SKM-1 treated with dmso at 0.1 percent for 144 hours (cell line): ENCODE measurements around the gene HDAC2.
A peak's percentile ranks its signal among the peaks of the same experiment; 100 is the strongest.
"Not testable (repeated sequence)": the region's sequence is repeated elsewhere in the genome, so short reads cannot be mapped to it uniquely, and the experiment has no call there.

ENCODE experiments used
- DNase-seq: peaks from one replicate; lab custom pipeline; 2025; ENCODE audit not compliant: unreplicated experiment; lab: John Stamatoyannopoulos, UW

The HDAC2 gene

DNA sequence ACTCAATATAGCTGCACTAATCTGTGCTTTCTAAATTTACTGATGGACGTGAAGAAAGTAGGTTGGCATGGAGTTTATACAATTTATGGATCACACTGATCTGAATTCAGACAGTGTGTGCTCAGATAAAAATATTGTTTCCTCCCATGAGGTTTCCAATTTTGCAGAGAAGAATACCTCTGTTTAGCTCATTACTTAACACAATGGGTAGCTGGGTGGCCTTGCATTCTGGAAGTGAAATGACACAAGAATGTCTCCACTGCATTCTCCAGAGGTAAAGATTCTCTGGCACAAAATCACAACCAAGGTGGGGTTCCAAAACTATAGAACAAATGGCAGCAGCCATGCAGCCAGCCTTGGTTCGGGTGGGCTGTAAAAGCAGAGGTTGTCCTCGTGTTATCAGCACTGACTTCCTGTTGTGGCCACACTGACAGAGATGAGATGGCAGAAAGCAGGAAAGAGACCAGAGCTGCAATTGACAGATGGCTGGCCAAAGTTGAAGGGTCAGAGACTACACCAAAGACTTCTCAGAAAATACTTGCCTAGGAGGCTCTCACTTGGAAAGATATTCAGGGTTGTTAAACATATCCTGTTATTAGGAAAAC, 50.2 kb downstream of the HDAC2 start:
- DNase-seq, result no peak

DNA sequence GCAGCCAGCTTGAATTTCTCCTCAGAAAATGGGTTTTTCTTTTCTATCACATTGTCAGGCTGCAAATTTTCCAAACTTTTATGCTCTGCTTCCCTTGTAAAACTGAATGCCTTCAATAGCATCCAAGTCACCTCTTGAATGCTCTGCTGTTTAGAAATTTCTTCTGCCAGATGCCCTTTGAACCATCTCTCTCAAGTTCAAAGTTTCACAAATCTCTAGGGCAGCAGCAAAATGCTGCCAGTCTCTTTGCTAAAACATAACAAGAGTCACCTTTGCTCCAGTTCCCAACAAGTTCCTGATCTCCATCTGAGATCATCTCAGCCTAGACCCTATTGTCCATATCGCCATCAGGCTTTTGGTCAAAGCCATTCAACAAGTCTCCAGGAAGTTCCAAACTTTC, 60.7 kb downstream of the HDAC2 start:
- not testable (repeated sequence) for DNase-seq

DNA sequence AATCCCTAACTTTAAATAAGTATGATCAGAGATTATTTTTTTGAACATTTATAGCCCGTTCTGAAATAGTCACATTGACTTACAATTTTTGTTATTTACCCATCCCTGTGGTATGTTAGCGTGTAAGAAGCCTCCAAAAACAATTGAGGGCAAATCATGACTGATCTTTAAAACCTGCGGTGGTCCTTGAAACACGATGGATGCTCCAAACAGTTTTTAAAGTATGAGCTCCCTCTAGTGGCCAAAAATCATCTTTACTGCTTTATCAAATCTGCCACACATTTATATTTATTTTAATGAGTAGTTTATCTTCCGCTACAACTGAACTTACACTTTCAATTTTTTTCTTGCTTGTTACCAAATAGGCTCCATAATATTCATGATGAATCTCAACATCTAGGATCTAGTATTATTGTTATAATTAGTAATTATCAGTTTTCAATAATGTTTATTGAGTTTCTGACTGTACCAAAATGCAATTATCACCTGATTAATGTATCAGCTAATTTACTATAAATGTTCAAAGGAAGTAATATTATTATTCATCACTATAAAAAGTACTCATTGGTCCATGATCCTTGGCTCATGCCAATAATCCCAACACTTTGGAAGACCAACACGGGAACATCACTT, 61.6 kb downstream of the HDAC2 start:
- DNase-seq, result peak; percentile 41

DNA sequence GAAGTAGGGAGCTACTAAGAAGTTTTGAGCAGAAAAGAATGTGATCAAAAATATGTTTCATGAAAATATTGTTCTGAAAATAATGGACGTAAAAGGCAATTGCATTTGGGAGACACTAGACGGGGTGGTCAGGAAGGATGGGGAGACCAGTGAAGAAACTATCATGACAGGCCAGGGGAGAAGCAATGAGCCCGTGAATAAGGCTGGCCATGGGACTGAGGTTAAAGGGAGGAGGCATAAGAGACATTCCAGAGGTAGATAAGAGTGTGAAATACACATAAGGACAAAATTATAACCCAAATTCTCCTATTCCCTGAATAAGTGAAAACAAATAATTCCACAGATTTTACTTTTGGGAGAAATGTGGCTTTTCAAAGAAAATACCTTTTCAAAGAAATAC, 62.1 kb downstream of the HDAC2 start:
- no peak for DNase-seq

DNA sequence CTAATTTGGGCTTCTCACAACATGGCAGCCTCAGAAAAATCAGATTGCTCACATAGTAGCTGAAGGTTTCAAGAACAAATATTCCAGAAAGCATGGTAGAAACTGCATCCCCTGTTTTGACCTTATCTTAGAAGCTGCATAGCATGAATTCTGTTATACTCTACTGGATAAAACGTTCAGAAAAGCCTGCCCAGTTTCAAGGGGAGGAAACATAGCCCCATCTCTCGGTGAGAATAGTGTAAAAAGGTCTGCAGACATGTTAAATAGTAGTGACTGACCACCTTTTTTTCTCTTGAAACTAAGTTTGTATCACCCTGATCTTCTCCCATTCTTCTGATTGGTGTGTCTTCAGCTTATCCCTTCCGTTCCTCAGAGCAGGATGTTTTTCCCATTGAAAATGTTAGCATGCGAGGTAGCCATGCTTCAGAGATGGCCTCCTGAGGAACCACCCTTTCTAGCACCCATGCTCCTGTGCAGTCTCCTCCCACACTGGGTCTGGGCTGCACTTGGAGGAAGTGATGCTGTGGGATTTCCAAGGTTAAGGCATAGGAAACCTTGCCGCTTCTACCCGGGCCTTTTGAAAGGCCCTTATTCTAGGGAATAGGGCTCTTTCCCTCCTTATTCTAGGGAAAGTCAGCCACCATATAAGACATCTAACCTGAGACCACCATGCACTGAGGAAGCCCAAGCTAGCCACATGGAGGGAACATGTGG, 63.7 kb downstream of the HDAC2 start:
- no peak for DNase-seq

DNA sequence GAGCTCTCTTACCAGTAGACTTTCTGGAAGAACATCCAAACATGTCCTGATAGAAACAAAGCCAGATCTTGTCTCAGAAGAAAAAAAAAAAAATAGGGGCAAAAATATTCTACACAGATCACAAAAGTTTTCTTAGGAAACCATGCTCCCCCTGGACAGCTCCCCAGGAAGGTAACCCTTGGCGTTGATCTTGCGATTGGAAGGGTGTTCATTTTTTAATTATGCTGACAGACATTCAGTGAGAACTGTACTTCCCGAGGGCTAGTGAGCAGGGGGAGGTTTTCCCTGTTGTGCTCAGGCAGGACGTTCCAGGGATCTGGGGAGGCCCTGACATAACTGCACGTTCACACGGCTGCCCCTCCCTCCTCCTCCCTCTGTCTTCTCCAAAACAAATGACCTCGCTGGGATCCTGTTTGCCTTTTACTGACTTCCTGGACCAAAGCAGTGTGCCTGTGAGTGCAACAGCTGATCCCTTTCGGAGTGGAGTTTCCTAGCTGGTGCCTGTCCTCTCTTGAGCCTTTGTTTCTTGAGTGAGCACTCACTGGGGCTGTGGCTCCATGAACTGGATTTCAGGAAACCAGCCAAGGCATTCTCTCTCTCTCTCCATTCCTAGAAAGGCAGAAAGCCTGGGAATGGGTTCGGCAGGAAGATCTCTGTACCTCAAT, 67.2 kb downstream of the HDAC2 start:
- no peak for DNase-seq

DNA sequence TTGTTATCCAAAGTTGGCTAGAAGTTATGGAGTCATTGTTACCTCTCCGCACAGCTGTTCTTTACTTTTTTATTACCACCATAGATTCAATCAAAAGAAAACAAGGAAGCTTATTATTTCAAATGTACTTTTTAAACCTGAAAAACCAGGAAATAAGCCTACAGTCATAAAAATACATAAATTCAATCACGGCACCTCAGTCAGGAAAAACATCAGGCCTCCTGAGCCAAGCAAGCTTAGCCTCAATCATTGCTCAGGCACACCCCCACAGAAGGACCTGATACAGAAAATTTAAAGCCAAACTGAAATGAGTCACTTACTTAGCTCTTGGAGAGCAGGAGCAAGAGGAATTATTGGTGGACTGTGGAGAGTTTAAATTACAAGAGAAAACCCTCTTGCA, 69.5 kb downstream of the HDAC2 start:
- no peak for DNase-seq

DNA sequence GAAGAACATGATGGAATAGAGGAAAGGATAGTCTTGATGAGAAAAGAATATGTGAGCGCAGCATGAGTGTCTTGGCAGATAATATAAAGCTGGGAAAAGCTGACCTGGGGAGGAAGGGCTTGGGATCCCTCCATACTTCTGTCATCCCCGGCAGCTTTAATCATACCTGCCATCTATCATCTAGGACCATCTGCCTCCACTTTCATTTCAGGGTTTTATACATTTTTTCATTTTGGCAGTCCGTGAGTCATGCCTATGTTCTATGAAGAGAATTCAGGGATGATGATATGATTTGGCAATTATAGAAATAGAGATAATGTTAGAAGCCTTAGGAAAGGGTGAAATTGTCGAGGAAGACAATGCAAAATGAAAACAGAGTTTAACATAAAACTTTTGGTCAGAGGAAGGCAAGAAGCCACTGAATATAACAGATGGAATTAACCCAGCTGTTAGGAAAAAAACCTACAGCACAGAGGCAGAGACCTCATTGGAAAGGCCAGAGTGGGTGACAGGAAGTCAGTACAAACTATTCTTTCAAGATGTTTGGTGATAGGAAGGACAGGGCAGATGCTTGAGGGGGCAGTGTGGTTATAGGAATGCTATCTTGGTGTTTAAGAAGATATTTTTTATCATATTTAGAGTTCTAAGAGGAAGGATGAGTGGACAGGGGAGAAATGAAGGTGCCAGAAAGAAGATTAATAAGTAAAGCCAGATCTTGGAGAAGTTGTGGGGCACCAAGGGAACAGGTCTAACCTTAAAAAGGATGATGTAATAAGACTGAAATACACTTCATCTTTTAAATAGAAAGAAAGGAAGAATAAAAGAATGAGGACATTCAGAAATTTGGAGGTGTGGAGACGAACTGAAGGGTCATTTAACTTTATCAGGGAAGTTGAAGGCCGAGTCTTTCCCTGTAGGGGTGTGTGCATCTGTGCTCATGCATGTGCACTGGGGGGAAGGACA, 76.0 kb downstream of the HDAC2 start:
- no peak for DNase-seq

DNA sequence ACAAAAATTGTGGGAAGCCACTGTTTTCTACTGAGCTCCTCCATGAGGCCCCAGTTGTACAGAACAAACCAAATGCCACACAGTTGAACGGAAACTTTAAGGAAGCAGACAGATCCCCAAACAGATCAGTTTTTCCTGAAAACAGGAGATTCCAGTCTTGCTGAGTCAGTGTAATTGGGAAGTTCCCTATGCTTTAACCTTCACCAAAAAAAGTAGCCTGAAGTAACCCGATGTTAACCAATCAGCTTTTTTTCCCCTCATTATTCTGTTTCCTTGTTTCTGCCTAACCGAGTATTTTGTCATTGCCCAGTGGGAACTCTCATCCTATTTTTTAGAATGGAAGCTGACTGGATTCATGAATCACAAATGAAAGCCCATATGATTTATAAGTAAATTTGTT, 77.1 kb downstream of the HDAC2 start:
- DNase-seq, result no peak

DNA sequence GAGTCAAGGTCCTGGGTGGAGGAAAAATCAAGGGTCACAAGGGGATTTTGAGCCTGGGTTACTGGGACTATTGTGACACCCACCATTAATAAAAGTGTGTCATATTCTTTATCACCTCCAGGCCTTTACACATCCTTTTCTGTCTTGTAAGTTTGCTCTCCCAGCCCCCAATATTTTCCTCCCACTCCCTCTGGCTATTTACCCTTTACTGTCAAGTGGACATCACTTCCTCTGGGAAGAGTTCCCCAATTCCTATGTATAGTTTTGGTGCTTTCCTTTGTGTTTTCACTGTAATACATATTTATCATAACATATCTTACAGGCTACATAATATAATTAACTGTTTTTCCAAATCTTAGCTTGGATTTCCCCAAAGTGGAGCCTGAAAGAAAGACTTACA, 77.5 kb downstream of the HDAC2 start:
- DNase-seq, result no peak

DNA sequence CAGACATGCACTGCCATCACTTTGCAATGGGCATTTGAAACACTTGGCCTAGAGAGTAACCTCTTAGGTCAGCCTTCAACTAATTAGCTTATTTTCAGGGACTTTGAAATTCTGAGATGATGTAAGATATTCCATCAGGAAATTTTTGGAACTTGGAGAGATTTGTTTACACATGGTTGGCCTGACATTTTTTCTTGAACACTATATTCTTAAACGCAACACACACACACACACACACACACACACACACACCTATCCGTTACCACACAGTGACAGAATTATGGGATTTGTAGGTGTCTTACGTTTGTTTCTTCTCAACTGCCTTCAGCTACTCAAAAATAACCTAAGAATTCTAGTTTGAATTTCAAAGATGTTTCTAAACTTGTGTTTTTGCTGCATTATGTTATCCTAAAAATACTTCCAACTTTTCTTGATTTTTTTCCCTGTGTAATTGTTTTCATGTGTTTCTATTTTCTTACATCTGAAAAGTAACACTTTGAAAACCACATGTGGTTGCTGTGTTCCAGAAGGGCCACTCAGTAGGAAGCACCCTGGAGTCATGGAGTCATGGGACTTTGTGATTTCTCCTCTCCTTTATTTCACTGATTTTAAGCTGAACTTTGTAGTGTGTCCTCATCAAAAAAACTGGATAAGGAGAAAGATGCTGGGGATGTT, 81.9 kb downstream of the HDAC2 start:
- DNase-seq, result no peak

DNA sequence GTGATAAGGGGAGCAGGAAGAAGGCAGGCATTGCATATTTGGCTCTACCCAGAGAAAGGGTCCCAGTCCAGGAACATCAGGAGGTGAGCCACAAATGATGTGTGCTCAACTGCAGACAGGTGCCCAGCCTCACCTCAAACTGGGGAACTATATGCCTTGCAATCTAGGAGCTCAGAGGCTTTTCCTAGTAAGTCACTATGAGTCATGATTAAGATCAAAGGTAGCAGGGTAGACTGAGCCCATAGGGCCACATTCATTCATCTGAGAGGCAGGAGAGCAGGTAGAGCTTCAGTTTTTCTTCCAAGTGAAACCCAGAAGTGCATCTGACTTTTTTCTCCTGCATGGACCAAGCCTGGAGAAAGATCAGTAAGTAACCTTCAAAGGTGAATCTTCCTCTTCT, 82.5 kb downstream of the HDAC2 start:
- no peak for DNase-seq

DNA sequence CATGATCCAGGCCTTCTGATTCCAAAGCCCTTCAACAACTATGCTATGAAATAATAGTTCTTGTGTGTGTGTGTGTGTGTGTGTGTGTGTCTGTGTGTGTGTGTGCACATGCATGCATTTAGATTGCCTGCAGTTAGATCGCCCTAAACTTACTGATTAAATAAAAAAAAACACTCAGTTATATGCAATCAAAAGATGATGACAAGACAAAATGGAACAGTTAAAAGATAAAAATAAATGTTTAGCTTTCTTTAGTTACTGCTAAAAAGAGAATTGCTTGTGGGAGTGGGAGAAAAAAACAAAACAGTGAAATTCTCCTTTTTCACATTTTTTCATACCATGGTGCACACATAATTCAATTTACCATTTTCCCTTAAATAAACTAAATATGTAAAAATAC, 84.4 kb downstream of the HDAC2 start:
- DNase-seq, result no peak

DNA sequence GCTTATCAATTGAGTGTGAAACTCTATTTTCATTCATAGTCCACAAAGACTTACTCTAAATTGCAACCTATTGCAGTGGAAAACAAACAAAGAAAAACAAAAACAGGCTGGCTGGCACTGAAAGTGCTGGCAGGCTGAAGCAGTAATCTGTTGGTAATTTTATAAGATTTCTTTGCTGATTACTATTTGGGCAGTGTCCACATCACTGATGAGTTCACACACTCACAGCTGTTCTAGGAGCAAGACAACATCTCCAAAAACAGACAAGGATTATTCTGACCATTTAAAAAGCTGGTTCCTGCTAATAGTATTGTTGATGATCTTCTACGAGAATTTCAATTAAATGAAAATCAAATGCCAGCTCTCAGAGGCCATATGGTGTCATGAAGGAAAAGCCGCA, 86.9 kb downstream of the HDAC2 start:
- no peak for DNase-seq
